H9 (cell line): ENCODE measurements around the gene HRH1. TPM values are rescaled to one million over a fixed set of nuclear protein-coding genes. Genes with fewer than 3 reads are reported as not detected.

Experiments used
- DNase-seq: peaks from one replicate; pipeline ENCODE4 v3.0.0-alpha.2; 2017
- H2AFZ ChIP-seq: one replicate; pipeline ENCODE4 v1.6.1; 2013; ENCODE audit warnings: mild to moderate bottlenecking, low read length, control low read depth, moderate library complexity
- H2AK5ac ChIP-seq: 2 replicates; pipeline ENCODE4 v1.6.1; 2013; ENCODE audit warnings: low read length, control low read depth, mixed read lengths; ENCODE audit not compliant: insufficient read length
- H2BK120ac ChIP-seq: one replicate; pipeline ENCODE4 v1.6.1; 2013; ENCODE audit warnings: low read depth, mild to moderate bottlenecking, low read length, control low read depth, inconsistent platforms; ENCODE audit not compliant: poor library complexity, severe bottlenecking
- H2BK12ac ChIP-seq: 2 replicates; pipeline ENCODE4 v1.6.1; 2013; ENCODE audit warnings: low read length, control low read depth, mixed read lengths, low read depth; ENCODE audit not compliant: insufficient read length
- H2BK15ac ChIP-seq: 2 replicates; pipeline ENCODE4 v1.6.1; 2013; ENCODE audit warnings: low read depth, low read length, control low read depth
- H2BK20ac ChIP-seq: one replicate; pipeline ENCODE4 v1.6.1; 2013; ENCODE audit warnings: low read depth, mild to moderate bottlenecking, low read length, control low read depth, inconsistent platforms; ENCODE audit not compliant: poor library complexity, severe bottlenecking
- H2BK5ac ChIP-seq: 2 replicates; pipeline ENCODE4 v1.6.1; 2013; ENCODE audit warnings: low read length, control low read depth, mixed read lengths; ENCODE audit not compliant: insufficient read length
- H3K14ac ChIP-seq: 2 replicates; pipeline ENCODE4 v1.6.1; 2013; ENCODE audit warnings: low read length, control low read depth; ENCODE audit not compliant: insufficient read depth
- H3K18ac ChIP-seq: 2 replicates; pipeline ENCODE4 v1.6.1; 2013; ENCODE audit warnings: low read depth, mild to moderate bottlenecking, mixed read lengths, low read length, control low read depth; ENCODE audit not compliant: insufficient read length
- H3K23ac ChIP-seq: 2 replicates; pipeline ENCODE4 v1.6.1; 2013; ENCODE audit warnings: low read length, control low read depth, mixed read lengths, low read depth; ENCODE audit not compliant: insufficient read length
- H3K23me2 ChIP-seq: 2 replicates; pipeline ENCODE4 v1.6.1; 2013; ENCODE audit warnings: low read depth, mild to moderate bottlenecking, mixed read lengths, low read length, control low read depth; ENCODE audit not compliant: insufficient read length, poor library complexity, severe bottlenecking
- H3K27ac ChIP-seq: 2 replicates; pipeline ENCODE4 v1.5.1; 2013; ENCODE audit warnings: low read length, control low read depth, mixed read lengths, low read depth; ENCODE audit not compliant: insufficient read length
- H3K27me3 ChIP-seq: 2 replicates; pipeline ENCODE4 v1.6.1; 2013; ENCODE audit warnings: low read length, control low read depth, inconsistent platforms; ENCODE audit not compliant: insufficient read depth
- H3K4ac ChIP-seq: 2 replicates; pipeline ENCODE4 v1.6.1; 2013; ENCODE audit warnings: low read depth, mild to moderate bottlenecking, control low read depth, inconsistent platforms, low read length, moderate library complexity
- H3K4me1 ChIP-seq: 2 replicates; pipeline ENCODE4 v1.6.1; 2013; ENCODE audit warnings: low read length, control low read depth, inconsistent platforms; ENCODE audit not compliant: insufficient read depth
- H3K4me2 ChIP-seq: 2 replicates; pipeline ENCODE4 v1.6.1; 2013; ENCODE audit warnings: low read length, control low read depth, mixed read lengths; ENCODE audit not compliant: insufficient read length, insufficient read depth
- H3K56ac ChIP-seq: 2 replicates; pipeline ENCODE4 v1.6.1; 2013; ENCODE audit warnings: low read depth, mild to moderate bottlenecking, mixed read lengths, low read length, control low read depth; ENCODE audit not compliant: insufficient read length
- H3K79me1 ChIP-seq: 2 replicates; pipeline ENCODE4 v1.6.1; 2013; ENCODE audit warnings: low read depth, mild to moderate bottlenecking, moderate library complexity, low read length, control low read depth, inconsistent platforms; ENCODE audit not compliant: insufficient read depth, poor library complexity, severe bottlenecking
- H3K79me2 ChIP-seq: 2 replicates; pipeline ENCODE4 v1.6.1; 2013; ENCODE audit warnings: low read length, control low read depth, inconsistent platforms; ENCODE audit not compliant: insufficient read depth
- H3K9ac ChIP-seq: 2 replicates; pipeline ENCODE4 v1.6.1; 2013; ENCODE audit warnings: low read length, control low read depth, mixed read lengths; ENCODE audit not compliant: insufficient read length; ENCODE audit errors: extremely low read depth
- H3K9me3 ChIP-seq: one replicate; pipeline ENCODE4 v1.6.1; 2013; ENCODE audit warnings: low read depth, low read length, inconsistent platforms; ENCODE audit not compliant: control insufficient read depth
- H3T11ph ChIP-seq: one replicate; pipeline ENCODE4 v1.6.1; 2013; ENCODE audit warnings: mild to moderate bottlenecking, low read length, control low read depth, inconsistent platforms
- H4K20me1 ChIP-seq: one replicate; pipeline ENCODE4 v1.6.1; 2013; ENCODE audit not compliant: control insufficient read depth, insufficient read length, insufficient read depth
- H4K5ac ChIP-seq: 2 replicates; pipeline ENCODE4 v1.6.1; 2013; ENCODE audit warnings: low read depth, mild to moderate bottlenecking, mixed read lengths, low read length, control low read depth; ENCODE audit not compliant: insufficient read length
- H4K8ac ChIP-seq: replicated peaks from 2 replicates; pipeline ENCODE4 v1.6.1; 2013; ENCODE audit warnings: low read length, control low read depth, mixed read lengths, low read depth; ENCODE audit not compliant: insufficient read length
- H4K91ac ChIP-seq: 2 replicates; pipeline ENCODE4 v1.6.1; 2013; ENCODE audit warnings: low read depth, mild to moderate bottlenecking, moderate library complexity, mixed read lengths, low read length, control low read depth; ENCODE audit not compliant: insufficient read length
- H3K27ac Mint-ChIP-seq, 3 experiments: 2 replicates in 2 of 3; 3 replicates in 1 of 3; pipeline ENCODE4 v1.8.0; 2020 to 2021; ENCODE audit warnings: mixed read lengths in 3 of 3, mild to moderate bottlenecking in 1 of 3, moderate library complexity in 1 of 3
- H3K27me3 Mint-ChIP-seq: 2 replicates; pipeline ENCODE4 v1.8.0; 2021; ENCODE audit warnings: low read depth, mild to moderate bottlenecking, moderate library complexity, mixed read lengths
- H3K36me3 Mint-ChIP-seq, 3 experiments: 2 replicates in 2 of 3; 3 replicates in 1 of 3; pipeline ENCODE4 v1.8.0; 2020 to 2021; ENCODE audit warnings: low read depth in 3 of 3, mixed read lengths in 3 of 3; ENCODE audit not compliant: insufficient read depth in 1 of 3
- H3K4me1 Mint-ChIP-seq, 2 experiments: 2 replicates each; pipeline ENCODE4 v1.8.0; 2020; ENCODE audit warnings: mixed read lengths in 2 of 2
- H3K4me3 Mint-ChIP-seq, 2 experiments: 2 replicates in 1 of 2; 3 replicates in 1 of 2; pipeline ENCODE4 v1.8.0; 2020 to 2021; ENCODE audit warnings: mild to moderate bottlenecking in 2 of 2, mixed read lengths in 2 of 2, moderate library complexity in 1 of 2
- H3K9me3 Mint-ChIP-seq, 2 experiments: 2 replicates in 1 of 2; 3 replicates in 1 of 2; pipeline ENCODE4 v1.8.0; 2020; ENCODE audit warnings: mild to moderate bottlenecking in 2 of 2, mixed read lengths in 2 of 2, moderate library complexity in 1 of 2
- WGBS: extraction: QIAGEN DNeasy Blood & Tissue Kit; methylation state at CpG from one replicate; pipeline ENCODE4 v1.1.7; 2013; ENCODE audit warnings: missing lambda C conversion rate, low lambda C conversion rate, mixed read lengths; ENCODE audit not compliant: insufficient read length; ENCODE audit errors: extremely low coverage; 5-methylcytosine and 5-hydroxymethylcytosine counted together
- total RNA-seq: library from RNA; stranded (reverse); gene quantifications from 2 replicates; pipeline ENCODE4 v1.2.1, GENCODE V29; 2021
- TF ChIP-seq, protein P1 (sequence below): fragments of 200-600 bp; sonication (generic); conservative IDR thresholded peaks from 3 replicates; pipeline ENCODE4 v1.8.0; 2021; ENCODE audit warnings: antibody characterized with exemption, mild to moderate bottlenecking

HRH1 gene
- total RNA-seq, 1 experiment from 2014 or later = 0.74 TPM

GRCh38 chr3:11289864-11290263 is 135.6 kb downstream of the HRH1 start:
- Histone ChIP-seq H3K23me2 (no peaks in the 10 kb centered on the region), H3K9ac (no peak overlapping the region), H3K18ac (no peak overlapping the region), H2AK5ac (no peak overlapping the region), H3K79me2 (no peaks in the 10 kb centered on the region), H2BK15ac (no peak overlapping the region), H2BK120ac (no peak overlapping the region), H3T11ph (no peak overlapping the region), H3K56ac (no peak overlapping the region), H2BK12ac (no peak overlapping the region), H3K4ac (no peak overlapping the region), H3K4me2 (no peak overlapping the region), H3K9me3 (no peaks in the 10 kb centered on the region), H4K5ac (no peak overlapping the region), H2BK5ac (no peak overlapping the region), H3K27ac (no peak overlapping the region), H3K23ac (no peak overlapping the region), H4K91ac (no peak overlapping the region), H3K14ac (no peak overlapping the region), H3K27me3 (no peaks in the 10 kb centered on the region), H3K4me1 (no peaks in the 10 kb centered on the region), H3K79me1 (no peaks in the 10 kb centered on the region), H4K20me1 (no peaks in the 10 kb centered on the region), H4K8ac (no peak overlapping the region), H2BK20ac (no peak overlapping the region), H2AFZ (no peak overlapping the region)
- no peaks in the 10 kb centered on the region for H3K9me3 Mint-ChIP-seq
- H3K4me3 Mint-ChIP-seq = no peak overlapping the region
- DNase-seq = no peak
- no peaks in the 10 kb centered on the region for H3K27me3 Mint-ChIP-seq
- no peaks in the 10 kb centered on the region for H3K4me1 Mint-ChIP-seq
- TF ChIP-seq, protein P1, sequence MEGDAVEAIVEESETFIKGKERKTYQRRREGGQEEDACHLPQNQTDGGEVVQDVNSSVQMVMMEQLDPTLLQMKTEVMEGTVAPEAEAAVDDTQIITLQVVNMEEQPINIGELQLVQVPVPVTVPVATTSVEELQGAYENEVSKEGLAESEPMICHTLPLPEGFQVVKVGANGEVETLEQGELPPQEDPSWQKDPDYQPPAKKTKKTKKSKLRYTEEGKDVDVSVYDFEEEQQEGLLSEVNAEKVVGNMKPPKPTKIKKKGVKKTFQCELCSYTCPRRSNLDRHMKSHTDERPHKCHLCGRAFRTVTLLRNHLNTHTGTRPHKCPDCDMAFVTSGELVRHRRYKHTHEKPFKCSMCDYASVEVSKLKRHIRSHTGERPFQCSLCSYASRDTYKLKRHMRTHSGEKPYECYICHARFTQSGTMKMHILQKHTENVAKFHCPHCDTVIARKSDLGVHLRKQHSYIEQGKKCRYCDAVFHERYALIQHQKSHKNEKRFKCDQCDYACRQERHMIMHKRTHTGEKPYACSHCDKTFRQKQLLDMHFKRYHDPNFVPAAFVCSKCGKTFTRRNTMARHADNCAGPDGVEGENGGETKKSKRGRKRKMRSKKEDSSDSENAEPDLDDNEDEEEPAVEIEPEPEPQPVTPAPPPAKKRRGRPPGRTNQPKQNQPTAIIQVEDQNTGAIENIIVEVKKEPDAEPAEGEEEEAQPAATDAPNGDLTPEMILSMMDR = no peak
- no peak overlapping the region for H3K27ac Mint-ChIP-seq
- H3K36me3 Mint-ChIP-seq = no peaks in the 10 kb centered on the region; a peak in 1 of 7 replicates
- WGBS = no CpG with 5 or more reads among the region's 3 CpGs
